ENCODE results near the gene PGP. TPM values are rescaled to one million over a fixed set of nuclear protein-coding genes. Genes with fewer than 3 reads are reported as not detected.
A peak's percentile ranks its signal among the peaks of the same experiment; 100 is the strongest.
"Not testable (repeated sequence)": the region's sequence is repeated elsewhere in the genome, so short reads cannot be mapped to it uniquely, and the experiment has no call there.

The PGP gene
- total RNA-seq, 1 experiment from 2014 or later: 45.0 TPM

GRCh38 chr16:2205967-2206313, 8.7 kb downstream of the PGP start:
- intact Hi-C loops (cut with micrococcal nuclease; ENCODE audit: unreplicated experiment): no loop called here
- Mint-ChIP-seq H3K9me3 (ENCODE audit: low read depth, unreplicated experiment) (no peaks in the 10 kb centered on the region), H3K27me3 (ENCODE audit: unreplicated experiment) (peaks cover 15% of the 10 kb centered on the region), H3K4me3 (ENCODE audit: low read depth, unreplicated experiment) (peak overlapping the region; percentile 80), H3K27ac (ENCODE audit: unreplicated experiment) (peak overlapping the region; percentile 53), H3K4me1 (ENCODE audit: low read depth, unreplicated experiment) (peaks cover 28% of the 10 kb centered on the region), H3K36me3 (ENCODE audit: insufficient read depth, unreplicated experiment) (peaks cover 63% of the 10 kb centered on the region)
- DNase-seq: peak; percentile 23
- no TSS peak for BruUV-seq (replicated peaks)
- CTCF ChIA-PET: interaction anchor here (0.5 to 0.8 kb wide), 3 partner anchors 16 to 325 kb away, joined by 3 to 5 read pairs (median 4); partner anchors contain the start of gene CEMP1
- peak; percentile 2 for TF ChIP-seq CTCF (IDR thresholded peaks at IDR 0.05; ENCODE audit: unreplicated experiment)

- Mint-ChIP-seq H3K4me3 (ENCODE audit: low read depth, unreplicated experiment) (peak within 1 kb of the TSS; percentile 80), H3K9me3 (ENCODE audit: low read depth, unreplicated experiment) (no peaks in the 10 kb centered on the region), H3K36me3 (ENCODE audit: insufficient read depth, unreplicated experiment) (peaks cover 57% of the 10 kb centered on the region), H3K27me3 (ENCODE audit: unreplicated experiment) (peaks cover 21% of the 10 kb centered on the region), H3K4me1 (ENCODE audit: low read depth, unreplicated experiment) (peaks cover 28% of the 10 kb centered on the region), H3K27ac (ENCODE audit: unreplicated experiment) (peak within 1 kb of the TSS; percentile 53)
- TF ChIP-seq CTCF (IDR thresholded peaks at IDR 0.05; ENCODE audit: unreplicated experiment): peak; percentile 38
- intact Hi-C loops (cut with micrococcal nuclease; ENCODE audit: unreplicated experiment): no loop called here
- BruUV-seq (replicated peaks): no TSS peak
- peak; percentile 90 for DNase-seq
- CTCF ChIA-PET: interaction anchor here (0.5 to 0.8 kb wide), 2 partner anchors 164 to 326 kb away, joined by 3 to 4 read pairs; partner anchors contain the start of gene CEMP1
These were observed 9.3 kb downstream of the PGP start, which contains the start of gene MLST8 for GRCh38 chr16:2205104-2205966. Gene MLST8 (plus strand): TSS chr16:2205454. CDS start chr16:2206086, 632 bp downstream.

GRCh38 chr16:2204416-2205103, 10.1 kb downstream of the PGP start:
- Mint-ChIP-seq H3K36me3 (ENCODE audit: insufficient read depth, unreplicated experiment) (peaks cover 50% of the 10 kb centered on the region), H3K9me3 (ENCODE audit: low read depth, unreplicated experiment) (no peaks in the 10 kb centered on the region), H3K4me3 (ENCODE audit: low read depth, unreplicated experiment) (peak overlapping the region; percentile 80), H3K4me1 (ENCODE audit: low read depth, unreplicated experiment) (peaks cover 28% of the 10 kb centered on the region), H3K27ac (ENCODE audit: unreplicated experiment) (peak overlapping the region; percentile 19), H3K27me3 (ENCODE audit: unreplicated experiment) (peaks cover 29% of the 10 kb centered on the region)
- CTCF ChIA-PET: interaction anchor here (1.8 kb wide), 1 partner anchor 10 kb away, joined by 6 read pairs; no protein-coding TSS in a partner anchor
- BruUV-seq (replicated peaks): no TSS peak
- no peak for TF ChIP-seq CTCF (IDR thresholded peaks at IDR 0.05; ENCODE audit: unreplicated experiment)
- intact Hi-C loops (cut with micrococcal nuclease; ENCODE audit: unreplicated experiment): no loop called here
- no peak for DNase-seq

GRCh38 chr16:2203119-2203688, 11.4 kb downstream of the PGP start:
- DNase-seq; H3K9me3 Mint-ChIP-seq (ENCODE audit: low read depth, unreplicated experiment); H3K27ac Mint-ChIP-seq (ENCODE audit: unreplicated experiment); BruUV-seq (replicated peaks); intact Hi-C loops (cut with micrococcal nuclease; ENCODE audit: unreplicated experiment): not testable (repeated sequence)
- Mint-ChIP-seq H3K36me3 (ENCODE audit: insufficient read depth, unreplicated experiment) (peaks cover 40% of the 10 kb centered on the region), H3K4me1 (ENCODE audit: low read depth, unreplicated experiment) (peaks cover 28% of the 10 kb centered on the region), H3K27me3 (ENCODE audit: unreplicated experiment) (peaks cover 43% of the 10 kb centered on the region), H3K4me3 (ENCODE audit: low read depth, unreplicated experiment) (peak overlapping the region; percentile 33)
- CTCF ChIA-PET: interaction anchor here (1.8 kb wide), 1 partner anchor 9 kb away, joined by 6 read pairs; no protein-coding TSS in a partner anchor

Measured in Calu3 (cell line).